Thoracic aorta (tissue), 2 donors: ENCODE measurements around the gene PDE2A. TPM values are rescaled to one million over a fixed set of nuclear protein-coding genes. Genes with fewer than 3 reads are reported as not detected.

Experiments used
- ATAC-seq: fragments of 150-250 bp; one replicate; pipeline ENCODE4 v1.8.0; 2017; ENCODE audit warnings: low read depth; ENCODE audit not compliant: insufficient number of reproducible peaks, low FRiP score
- DNase-seq: peaks from one replicate; pipeline ENCODE4 v3.0.0-alpha.2; 2020; ENCODE audit warnings: low spot score
- H3K27ac ChIP-seq, 2 donors: fragments of 200-600 bp; sonication (generic); 1 replicate in 1 of 2; 2 replicates in 1 of 2; pipeline ENCODE4 v1.5.1; 2016; ENCODE audit warnings: mild to moderate bottlenecking in 2 of 2, moderate library complexity in 2 of 2
- H3K27me3 ChIP-seq: fragments of 200-600 bp; sonication (generic); replicated peaks from 2 replicates; pipeline ENCODE4 v1.6.0; 2016; ENCODE audit warnings: mild to moderate bottlenecking; ENCODE audit not compliant: insufficient read depth
- H3K36me3 ChIP-seq: fragments of 200-600 bp; sonication (generic); one replicate; pipeline ENCODE4 v1.5.1; 2016
- H3K4me1 ChIP-seq, 2 donors: fragments of 200-600 bp; sonication (generic); 1 replicate in 1 of 2; 2 replicates in 1 of 2; pipeline versions ENCODE4 v1.5.1 to v1.6.0; 2016; ENCODE audit warnings: low read depth in 2 of 2, mild to moderate bottlenecking in 1 of 2; ENCODE audit not compliant: control insufficient read depth in 1 of 2
- H3K4me3 ChIP-seq: fragments of 200-600 bp; sonication (generic); 2 replicates; pipeline ENCODE4 v1.5.1; 2016; ENCODE audit warnings: mild to moderate bottlenecking
- H3K9me3 ChIP-seq: fragments of 200-600 bp; sonication (generic); 2 replicates; pipeline ENCODE4 v1.5.1; 2016
- CTCF ChIP-seq: fragments of 200-600 bp; sonication (generic); IDR thresholded peaks from one replicate; pipeline ENCODE4 v1.5.1; 2019; ENCODE audit warnings: antibody characterized with exemption
- total RNA-seq, 2 donors: library from RNA; depleted of rRNA; stranded (reverse); fragments of >200 nt; gene quantifications; one replicate each; pipeline versions ENCODE4 v1.1.0 to v1.2.3, GENCODE V29; 2016

Gene PDE2A
- total RNA-seq, 2 donors from 2014 or later = 28.1 to 37.1 TPM

- no peak for TF ChIP-seq CTCF
- Histone ChIP-seq H3K27me3 (no peaks in the 10 kb centered on the region), H3K27ac (peak overlapping the region in 1 of 2 donors; percentile 43), H3K4me3 (no peak overlapping the region), H3K4me1 (peaks cover 0 to 24% of the 10 kb centered on the region in 2 donors), H3K9me3 (no peaks in the 10 kb centered on the region), H3K36me3 (no peaks in the 10 kb centered on the region)
- no peak for DNase-seq
- ATAC-seq = no peak
Measured at GRCh38 chr11:72624496-72625201, 49.6 kb downstream of the PDE2A start.

- H3K4me1 ChIP-seq = peaks cover 0 to 24% of the 10 kb centered on the region in 2 donors
- no peak for ATAC-seq
- no peak overlapping the region for H3K27ac ChIP-seq
Measured at GRCh38 chr11:72623052-72623451, 51.2 kb downstream of the PDE2A start.

GRCh38 chr11:72621008-72621610, 53.1 kb downstream of the PDE2A start:
- Histone ChIP-seq H3K9me3 (no peaks in the 10 kb centered on the region), H3K27me3 (no peaks in the 10 kb centered on the region), H3K4me3 (no peak overlapping the region), H3K27ac (no peak overlapping the region), H3K4me1 (peaks cover 0 to 6% of the 10 kb centered on the region in 2 donors), H3K36me3 (no peaks in the 10 kb centered on the region)
- ATAC-seq (no peak), DNase-seq (no peak)
- TF ChIP-seq CTCF = no peak

More at GRCh38 chr11:72623052-72623451, 51.2 kb downstream of the PDE2A start:
- no peak for TF ChIP-seq CTCF
- Histone ChIP-seq H3K4me3 (no peak overlapping the region), H3K36me3 (no peaks in the 10 kb centered on the region), H3K27me3 (no peaks in the 10 kb centered on the region), H3K9me3 (no peaks in the 10 kb centered on the region)
- DNase-seq = no peak

GRCh38 chr11:72618803-72619202, 55.4 kb downstream of the PDE2A start:
- no peak overlapping the region for H3K4me3 ChIP-seq
- no peaks in the 10 kb centered on the region for H3K36me3 ChIP-seq
- H3K4me1 ChIP-seq = no peaks in the 10 kb centered on the region
- H3K9me3 ChIP-seq = no peaks in the 10 kb centered on the region
- no peak for TF ChIP-seq CTCF
- H3K27ac ChIP-seq = no peak overlapping the region
- ATAC-seq (no peak), DNase-seq (no peak)
- no peaks in the 10 kb centered on the region for H3K27me3 ChIP-seq

GRCh38 chr11:72617080-72617762, 57.0 kb downstream of the PDE2A start:
- H3K4me3 ChIP-seq = no peak overlapping the region
- no peak for DNase-seq
- no peaks in the 10 kb centered on the region for H3K9me3 ChIP-seq
- no peak for TF ChIP-seq CTCF
- H3K4me1 ChIP-seq = no peaks in the 10 kb centered on the region
- no peaks in the 10 kb centered on the region for H3K27me3 ChIP-seq
- no peak overlapping the region for H3K27ac ChIP-seq
- ATAC-seq = no peak
- H3K36me3 ChIP-seq = no peaks in the 10 kb centered on the region
